Stomach smooth muscle (tissue), 2 donors: ENCODE data around the gene CCDC88B.
"Not testable (repeated sequence)": the region's sequence is repeated elsewhere in the genome, so short reads cannot be mapped to it uniquely, and the experiment has no call there.

Experiments used
- H3K27ac ChIP-seq: one replicate; pipeline ENCODE4 v1.7.0; 2013; ENCODE audit warnings: mild to moderate bottlenecking, low read length, inconsistent platforms
- H3K27me3 ChIP-seq, 2 donors: one replicate each; pipeline ENCODE4 v1.7.0; 2013; ENCODE audit warnings: low read length in 2 of 2; ENCODE audit not compliant: insufficient read depth in 2 of 2, control insufficient read depth in 1 of 2
- H3K36me3 ChIP-seq, 2 donors: one replicate each; pipeline ENCODE4 v1.7.0; 2013; ENCODE audit warnings: low read length in 2 of 2; ENCODE audit not compliant: control insufficient read depth in 2 of 2, insufficient read depth in 2 of 2
- H3K4me1 ChIP-seq: one replicate; pipeline ENCODE4 v1.7.0; 2013; ENCODE audit warnings: low read length; ENCODE audit not compliant: control insufficient read depth, insufficient read depth
- H3K4me3 ChIP-seq, 2 donors: one replicate each; pipeline ENCODE4 v1.7.0; 2013; ENCODE audit warnings: low read length in 2 of 2
- H3K9ac ChIP-seq, 2 donors: one replicate each; pipeline ENCODE4 v1.7.0; 2013; ENCODE audit warnings: low read length in 2 of 2, mild to moderate bottlenecking in 1 of 2
- H3K9me3 ChIP-seq, 2 donors: one replicate each; pipeline ENCODE4 v1.7.0; 2013; ENCODE audit warnings: low read length in 2 of 2; ENCODE audit not compliant: control insufficient read depth in 2 of 2
- donor health status: healthy.
- donor health status: Pancreatic carcinoma.

The CCDC88B gene

DNA sequence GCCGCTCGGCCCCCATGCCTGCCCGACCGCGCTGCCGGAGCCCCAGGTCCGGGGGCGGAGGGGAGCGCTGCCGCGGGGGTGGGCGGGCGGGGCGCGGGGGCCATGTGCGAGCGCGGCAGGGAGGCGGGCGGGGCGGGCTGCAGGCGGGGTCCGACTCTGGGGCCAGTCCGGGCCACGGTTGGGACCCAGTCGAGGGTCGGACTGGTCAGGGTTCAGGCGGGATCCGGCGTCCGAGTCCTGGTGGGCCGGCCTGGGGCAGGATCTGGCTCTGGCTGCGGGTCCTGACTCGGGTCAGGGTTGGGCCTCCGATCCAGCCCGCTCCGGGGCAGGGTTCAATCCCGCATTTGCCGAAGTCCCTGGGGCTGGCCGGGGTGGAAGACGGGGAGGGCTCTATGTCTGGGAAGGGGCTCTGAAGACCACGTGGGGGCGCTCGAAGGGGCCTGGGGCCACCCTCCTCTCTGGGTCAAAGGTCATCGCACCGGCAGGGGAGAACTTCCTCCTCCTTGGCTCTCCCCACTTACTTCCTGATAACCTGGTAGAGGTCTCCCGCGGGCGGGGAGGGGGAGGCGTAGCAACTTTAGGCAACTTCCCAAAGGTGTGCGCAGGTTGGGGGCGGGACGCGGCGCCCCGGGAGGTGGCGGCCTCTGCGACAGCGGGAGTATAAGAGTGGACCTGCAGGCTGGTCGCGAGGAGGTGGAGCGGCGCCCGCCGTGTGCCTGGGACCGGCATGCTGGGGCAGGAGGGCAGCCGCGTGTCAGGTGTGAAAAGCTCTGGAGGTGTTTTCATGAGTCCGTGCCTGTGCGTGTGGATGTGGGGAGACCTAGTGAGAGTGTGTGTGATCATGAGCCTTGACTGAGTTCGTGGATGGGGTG lies 34.1 kb upstream of the CCDC88B start:
- Histone ChIP-seq H3K4me1 (peaks cover 35% of the 10 kb centered on the region), H3K27ac (peak overlapping the region; percentile 64)

GRCh38 chr11:64306563-64306875 lies 33.5 kb upstream of the CCDC88B start:
- Histone ChIP-seq H3K9ac (peak overlapping the region; percentile 55 to 77), H3K27ac (peak overlapping the region; percentile 64), H3K4me1 (peaks cover 31% of the 10 kb centered on the region), H3K27me3 (peaks cover 5% of the 10 kb centered on the region in 2 donors), H3K36me3 (no peaks in the 10 kb centered on the region), H3K9me3 (no peaks in the 10 kb centered on the region), H3K4me3 (peak overlapping the region; percentile 70 to 79)

More for the DNA sequence above, 34.1 kb upstream of the CCDC88B start:
- peak overlapping the region; percentile 70 to 79 for H3K4me3 ChIP-seq
- peaks cover 6% of the 10 kb centered on the region in 2 donors for H3K27me3 ChIP-seq
- no peaks in the 10 kb centered on the region for H3K36me3 ChIP-seq
- peak overlapping the region; percentile 55 to 77 for H3K9ac ChIP-seq
- no peaks in the 10 kb centered on the region for H3K9me3 ChIP-seq

- Histone ChIP-seq H3K27me3 (no peaks in the 10 kb centered on the region), H3K4me3 (peak overlapping the region; percentile 70 to 79), H3K36me3 (no peaks in the 10 kb centered on the region), H3K9me3 (no peaks in the 10 kb centered on the region), H3K9ac (peak overlapping the region; percentile 55 to 77), H3K4me1 (peaks cover 31% of the 10 kb centered on the region), H3K27ac (peak overlapping the region; percentile 64)
Measured at GRCh38 chr11:64306876-64307622, 33.0 kb upstream of the CCDC88B start.

- H3K27ac ChIP-seq, H3K9me3 ChIP-seq, H3K9ac ChIP-seq, H3K4me3 ChIP-seq, H3K27me3 ChIP-seq, H3K36me3 ChIP-seq: not testable (repeated sequence)
- peaks cover 31% of the 10 kb centered on the region for H3K4me1 ChIP-seq
Measured at GRCh38 chr11:64307795-64308194, 32.2 kb upstream of the CCDC88B start.

GRCh38 chr11:64312947-64313346 lies 27.1 kb upstream of the CCDC88B start:
- peak overlapping the region in 1 of 2 donors; percentile 42 for H3K9ac ChIP-seq

GRCh38 chr11:64313491-64314145 lies 26.4 kb upstream of the CCDC88B start:
- peaks cover 18% of the 10 kb centered on the region for H3K4me1 ChIP-seq
- H3K4me3 ChIP-seq: peak overlapping the region in 1 of 2 donors; percentile 15
- H3K27ac ChIP-seq: peak overlapping the region; percentile 18
- no peaks in the 10 kb centered on the region for H3K9me3 ChIP-seq
- peaks cover 10 to 12% of the 10 kb centered on the region in 2 donors for H3K36me3 ChIP-seq
- H3K9ac ChIP-seq: peak overlapping the region in 1 of 2 donors; percentile 42
- no peaks in the 10 kb centered on the region for H3K27me3 ChIP-seq

More at GRCh38 chr11:64312947-64313346, 27.1 kb upstream of the CCDC88B start:
- Histone ChIP-seq H3K27me3 (no peaks in the 10 kb centered on the region), H3K4me3 (no peak overlapping the region), H3K4me1 (peaks cover 18% of the 10 kb centered on the region), H3K36me3 (peaks cover 10 to 12% of the 10 kb centered on the region in 2 donors), H3K9me3 (no peaks in the 10 kb centered on the region), H3K27ac (peak overlapping the region; percentile 18)

DNA sequence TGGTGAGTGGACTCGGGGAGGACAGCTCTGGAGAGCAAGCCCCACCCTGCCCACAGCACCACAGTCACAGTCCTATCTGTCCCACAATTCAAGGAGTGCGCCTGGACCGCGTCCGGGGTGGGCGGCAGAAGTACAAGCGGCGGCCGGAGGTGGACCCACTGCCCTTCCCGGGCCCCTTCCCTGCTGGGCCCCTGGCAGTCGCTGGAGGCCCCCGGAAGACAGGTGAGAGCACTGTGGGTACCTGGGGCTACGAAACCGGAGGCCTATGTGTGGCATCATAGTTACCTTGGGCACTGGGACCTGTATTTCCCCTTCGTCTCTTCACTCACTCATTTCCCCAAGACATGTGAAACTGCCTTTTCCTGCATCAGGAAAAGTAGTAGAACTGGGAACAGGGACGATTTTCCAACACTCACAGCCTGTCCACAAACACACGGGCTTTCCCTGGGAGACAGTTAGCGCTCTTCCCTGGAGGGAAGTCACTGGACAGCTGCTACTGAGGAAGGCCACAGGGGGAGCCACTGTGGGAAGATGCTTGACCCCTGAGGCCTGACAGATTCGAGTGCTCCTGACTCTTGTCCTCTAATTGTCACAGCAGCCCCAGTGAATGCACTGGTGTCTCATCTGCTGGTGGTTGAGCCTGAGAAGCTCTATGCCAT lies 25.7 kb upstream of the CCDC88B start:
- no peaks in the 10 kb centered on the region for H3K9me3 ChIP-seq
- H3K4me1 ChIP-seq: peaks cover 23% of the 10 kb centered on the region
- H3K27me3 ChIP-seq: no peaks in the 10 kb centered on the region
- H3K27ac ChIP-seq: peak overlapping the region; percentile 11
- peaks cover 10 to 12% of the 10 kb centered on the region in 2 donors for H3K36me3 ChIP-seq
- no peak overlapping the region for H3K9ac ChIP-seq
- H3K4me3 ChIP-seq: no peak overlapping the region

DNA sequence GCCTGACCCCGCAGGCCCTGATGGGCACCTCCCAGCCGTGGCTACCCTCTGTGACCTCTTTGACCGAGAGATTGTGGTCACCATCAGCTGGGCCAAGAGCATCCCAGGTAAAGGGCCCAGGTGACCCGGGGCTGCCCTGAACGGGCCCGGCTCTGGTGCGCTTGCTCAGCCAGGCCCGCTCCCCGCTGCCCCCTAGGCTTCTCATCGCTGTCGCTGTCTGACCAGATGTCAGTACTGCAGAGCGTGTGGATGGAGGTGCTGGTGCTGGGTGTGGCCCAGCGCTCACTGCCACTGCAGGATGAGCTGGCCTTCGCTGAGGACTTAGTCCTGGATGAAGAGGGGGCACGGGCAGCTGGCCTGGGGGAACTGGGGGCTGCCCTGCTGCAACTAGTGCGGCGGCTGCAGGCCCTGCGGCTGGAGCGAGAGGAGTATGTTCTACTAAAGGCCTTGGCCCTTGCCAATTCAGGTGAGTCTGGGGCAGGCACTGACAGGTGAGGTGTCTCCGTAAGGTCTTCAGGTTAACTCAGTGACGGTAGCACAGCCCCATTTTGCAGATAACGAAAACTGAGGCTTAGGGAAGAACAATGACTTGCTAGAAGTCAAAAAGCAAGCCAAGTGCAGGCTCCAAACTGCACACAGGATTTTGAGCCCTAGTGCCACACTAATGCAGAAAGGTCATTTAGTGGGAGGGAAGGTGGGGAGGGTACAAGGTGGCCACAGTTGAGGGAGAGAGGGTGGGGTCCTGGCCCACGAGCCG lies 25.0 kb upstream of the CCDC88B start:
- Histone ChIP-seq H3K4me3 (no peak overlapping the region), H3K27me3 (no peaks in the 10 kb centered on the region), H3K9ac (no peak overlapping the region), H3K36me3 (peaks cover 10 to 12% of the 10 kb centered on the region in 2 donors), H3K27ac (no peak overlapping the region), H3K9me3 (no peaks in the 10 kb centered on the region), H3K4me1 (peaks cover 24% of the 10 kb centered on the region)

GRCh38 chr11:64315667-64316526 lies 24.1 kb upstream of the CCDC88B start:
- H3K36me3 ChIP-seq: peaks cover 10 to 14% of the 10 kb centered on the region in 2 donors

More at GRCh38 chr11:64315667-64316526, 24.1 kb upstream of the CCDC88B start:
- H3K4me3 ChIP-seq, H3K27ac ChIP-seq, H3K9me3 ChIP-seq, H3K9ac ChIP-seq, H3K27me3 ChIP-seq: not testable (repeated sequence)
- peaks cover 25% of the 10 kb centered on the region for H3K4me1 ChIP-seq
